ENCODE results near the gene MYO16.
"Not testable (repeated sequence)": the region's sequence is repeated elsewhere in the genome, so short reads cannot be mapped to it uniquely, and the experiment has no call there.

MYO16 gene

DNA sequence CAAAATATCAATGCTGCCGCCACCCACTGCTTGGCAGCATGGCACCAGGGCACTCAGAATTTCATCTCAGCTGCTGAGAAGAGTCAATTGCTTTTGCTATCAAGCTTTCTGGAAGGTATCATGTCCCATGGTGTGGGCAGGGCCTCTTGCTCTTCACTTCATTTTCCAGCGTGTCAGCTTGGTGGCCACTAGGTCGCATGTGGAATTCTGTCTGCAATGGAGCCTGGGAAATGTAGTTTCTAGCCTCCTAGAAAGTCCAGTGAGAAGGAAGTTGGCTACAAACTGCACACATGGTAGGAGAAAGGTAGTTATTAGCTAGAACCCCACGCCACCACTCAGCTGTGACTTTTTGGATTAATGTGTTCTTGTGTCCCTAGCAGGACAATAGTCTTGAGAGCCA is 105.3 kb downstream of the MYO16 start:
- DNase-seq = no peak
- intact Hi-C loops (cut with DNase I) = no loop called here

DNA sequence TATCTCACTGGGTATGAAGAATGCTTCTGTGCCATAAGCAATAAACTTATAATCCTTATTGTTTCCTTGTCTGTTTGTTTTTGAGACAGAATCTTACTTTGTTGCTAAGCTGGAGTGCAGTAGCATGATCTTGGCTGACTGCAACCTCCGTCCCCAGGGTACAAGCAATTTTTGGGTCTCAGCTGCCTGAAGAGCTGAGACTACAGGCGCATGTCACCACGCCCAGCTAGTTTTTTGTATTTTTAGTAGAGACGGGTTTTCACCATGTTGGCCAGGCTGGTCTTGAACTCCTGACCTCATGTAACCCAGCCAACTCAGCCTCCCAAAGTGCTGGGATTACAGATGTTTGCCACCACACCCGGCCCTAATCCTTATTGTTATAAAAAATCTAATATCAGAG is 112.5 kb downstream of the MYO16 start:
- intact Hi-C loops (cut with DNase I) = no loop called here
- no peak for DNase-seq

DNA sequence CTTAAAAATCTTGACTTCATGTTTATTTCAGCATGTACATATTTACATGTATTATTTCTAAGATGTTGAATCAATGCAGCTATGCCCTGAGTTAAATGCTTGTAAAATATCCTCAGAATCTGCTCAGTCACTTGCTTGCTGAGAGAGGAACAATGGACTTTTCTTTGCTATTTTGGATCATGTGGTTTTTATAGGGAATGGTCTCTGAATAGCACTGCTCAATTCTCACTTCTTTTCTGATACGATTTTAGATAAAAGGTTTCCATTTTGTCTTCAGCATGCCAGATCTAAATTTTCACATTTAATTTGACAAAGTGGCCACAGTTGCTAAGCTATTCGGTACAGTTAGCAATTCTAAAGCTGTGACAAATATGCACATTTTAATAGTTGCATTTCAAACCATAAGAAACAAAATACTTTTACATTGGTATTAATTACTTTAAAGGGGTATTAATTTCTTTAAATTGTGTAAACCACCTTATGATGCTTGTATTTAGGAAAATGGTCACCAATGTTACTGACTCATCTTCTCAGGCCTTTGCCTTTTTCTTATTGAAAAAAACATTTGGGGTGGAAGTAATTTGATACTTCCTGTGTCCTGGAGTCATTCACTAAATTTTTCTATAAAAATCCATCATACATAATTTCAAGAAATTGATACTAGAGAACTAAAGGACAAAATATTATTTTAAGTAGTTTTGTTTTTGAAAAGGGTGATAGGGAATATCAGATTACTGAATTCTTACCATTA is 113.5 kb downstream of the MYO16 start:
- no peak for DNase-seq
- intact Hi-C loops (cut with DNase I) = no loop called here

DNA sequence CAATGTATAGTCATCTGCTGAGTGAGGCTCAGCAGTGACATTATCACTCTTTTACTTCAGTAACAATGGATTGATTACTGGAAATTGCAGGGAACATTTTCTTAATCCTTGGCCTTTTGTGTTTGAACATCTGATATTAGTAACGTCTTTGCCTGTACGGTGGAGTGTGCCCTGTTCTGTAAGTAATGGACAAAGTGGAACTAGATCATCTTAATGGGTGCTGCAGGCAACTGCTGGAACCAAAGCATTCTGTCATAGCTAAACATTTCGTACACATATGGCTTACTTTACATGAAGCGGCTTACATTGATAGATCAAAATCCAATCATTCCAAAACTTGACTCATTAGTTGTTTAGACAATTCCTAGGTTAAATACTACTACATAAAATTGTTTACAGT is 114.1 kb downstream of the MYO16 start:
- DNase-seq = no peak
- intact Hi-C loops (cut with DNase I) = no loop called here

DNA sequence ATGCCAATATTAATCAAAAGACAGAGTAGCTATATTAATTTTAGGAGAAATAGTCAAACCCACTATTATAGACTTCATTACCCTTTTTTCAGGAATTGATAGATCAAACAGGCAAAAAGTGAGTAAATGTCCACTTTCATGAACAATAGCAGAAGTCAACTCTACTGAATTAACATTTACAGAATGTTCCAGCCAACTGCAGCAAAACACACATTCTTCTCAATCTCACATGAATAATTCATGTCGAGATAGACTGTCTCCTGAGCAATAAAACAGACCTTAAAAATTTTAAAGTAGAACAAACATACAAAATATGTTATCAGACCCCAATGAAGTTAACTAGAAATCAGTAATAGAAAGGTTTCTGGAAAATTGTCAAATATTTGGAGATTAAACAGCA is 118.4 kb downstream of the MYO16 start:
- DNase-seq = no peak

DNA sequence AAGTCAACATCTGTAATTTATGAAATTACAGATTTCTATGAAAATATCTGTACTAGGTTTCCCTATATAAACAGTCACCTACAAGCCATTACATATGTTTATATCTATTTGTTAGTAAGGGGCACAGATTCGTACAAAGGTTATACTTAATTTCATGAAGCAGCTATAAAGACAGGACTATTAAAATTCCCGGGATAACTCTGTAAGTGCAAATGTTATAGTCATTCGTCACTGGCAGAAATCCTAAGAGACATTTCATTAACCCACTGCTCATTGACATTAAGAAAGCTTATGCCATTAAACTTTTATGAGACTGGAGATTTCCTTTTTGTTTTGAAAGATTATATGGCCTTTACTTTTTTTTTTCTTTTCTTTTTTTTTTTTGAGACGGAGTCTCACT is 122.9 kb downstream of the MYO16 start:
- no peak for DNase-seq
- intact Hi-C loops (cut with DNase I) = no loop called here

More for the DNA sequence above, 118.4 kb downstream of the MYO16 start:
- intact Hi-C loops (cut with DNase I) = no loop called here

DNA sequence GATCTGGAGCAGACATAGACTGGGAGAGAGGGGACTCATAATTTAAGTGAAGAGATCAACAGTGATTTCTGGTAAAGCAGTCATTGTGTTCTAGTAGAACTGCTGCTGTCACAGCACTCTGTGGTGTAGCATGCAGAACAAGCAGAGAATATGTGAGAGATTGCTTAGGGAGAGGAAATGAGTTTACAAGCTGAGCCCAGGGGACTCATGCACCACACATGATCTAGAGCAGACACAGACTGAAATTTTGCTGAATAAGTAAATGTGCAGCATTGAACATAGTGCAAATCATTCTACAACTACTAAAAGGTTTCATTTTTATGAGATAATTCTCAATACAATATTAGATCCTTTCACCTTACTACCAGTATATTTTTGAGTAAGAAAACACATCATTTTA is 125.7 kb downstream of the MYO16 start:
- no peak for DNase-seq
- intact Hi-C loops (cut with DNase I) = no loop called here

DNA sequence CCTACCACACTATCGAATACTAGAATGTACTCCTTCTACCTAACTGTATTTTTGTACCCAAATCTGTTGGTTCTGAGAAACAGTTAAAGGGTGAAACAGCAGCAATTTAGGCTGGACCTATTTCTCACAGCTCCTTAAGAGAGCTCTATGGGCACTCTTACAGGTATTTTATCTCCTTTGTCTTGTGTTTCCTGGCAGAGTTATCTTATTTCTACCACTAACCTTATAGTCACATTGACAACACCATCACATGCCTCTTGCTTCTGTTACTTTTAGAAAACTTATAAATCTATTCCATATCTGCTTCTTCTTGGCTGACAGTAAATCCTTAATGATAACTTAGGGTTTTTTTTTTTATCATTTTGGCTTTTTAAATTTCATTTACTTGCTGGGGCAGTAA is 130.7 kb downstream of the MYO16 start:
- no peak for DNase-seq
- intact Hi-C loops (cut with DNase I) = no loop called here

DNA sequence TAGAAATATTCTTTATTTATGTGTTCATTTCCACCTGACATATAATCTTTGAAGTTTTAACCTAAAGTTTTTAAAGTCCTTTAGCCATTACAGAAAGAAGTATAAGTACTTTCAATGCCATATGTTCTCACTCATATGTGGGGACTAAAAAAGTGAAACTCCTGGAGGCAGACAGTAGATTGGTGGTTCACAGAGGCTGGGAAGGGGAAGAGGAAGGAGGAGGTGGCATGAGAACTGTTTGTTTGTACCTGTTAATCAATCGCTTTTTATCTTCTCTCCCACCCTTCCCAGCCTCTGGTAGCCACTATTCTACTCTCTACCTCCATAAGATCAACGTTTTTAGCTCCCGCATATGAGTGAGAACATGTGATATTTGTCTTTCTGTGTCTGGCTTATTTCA is 131.1 kb downstream of the MYO16 start:
- intact Hi-C loops (cut with DNase I) = no loop called here

DNA sequence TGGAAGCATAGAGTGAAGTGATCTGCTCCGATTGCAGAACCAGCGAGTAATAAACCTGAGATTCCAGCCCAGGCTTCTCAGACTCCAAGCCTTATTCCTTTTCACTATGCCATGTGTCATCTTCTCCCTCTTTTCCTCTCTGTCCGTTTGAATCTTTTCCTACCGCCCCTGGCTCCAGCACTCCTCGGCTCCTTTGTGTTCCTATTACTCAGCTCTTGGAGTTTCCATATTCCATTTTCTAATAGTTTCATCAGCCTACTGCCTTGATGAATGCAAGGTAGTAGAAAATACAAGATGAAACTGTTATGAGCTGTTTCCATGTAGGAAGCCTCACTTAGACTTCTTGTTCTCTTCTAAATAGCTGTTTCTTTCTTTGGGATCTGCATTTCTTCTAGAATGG is 138.6 kb downstream of the MYO16 start:
- intact Hi-C loops (cut with DNase I) = no loop called here
- DNase-seq = no peak

More for the DNA sequence above, 131.1 kb downstream of the MYO16 start:
- DNase-seq = no peak

DNA sequence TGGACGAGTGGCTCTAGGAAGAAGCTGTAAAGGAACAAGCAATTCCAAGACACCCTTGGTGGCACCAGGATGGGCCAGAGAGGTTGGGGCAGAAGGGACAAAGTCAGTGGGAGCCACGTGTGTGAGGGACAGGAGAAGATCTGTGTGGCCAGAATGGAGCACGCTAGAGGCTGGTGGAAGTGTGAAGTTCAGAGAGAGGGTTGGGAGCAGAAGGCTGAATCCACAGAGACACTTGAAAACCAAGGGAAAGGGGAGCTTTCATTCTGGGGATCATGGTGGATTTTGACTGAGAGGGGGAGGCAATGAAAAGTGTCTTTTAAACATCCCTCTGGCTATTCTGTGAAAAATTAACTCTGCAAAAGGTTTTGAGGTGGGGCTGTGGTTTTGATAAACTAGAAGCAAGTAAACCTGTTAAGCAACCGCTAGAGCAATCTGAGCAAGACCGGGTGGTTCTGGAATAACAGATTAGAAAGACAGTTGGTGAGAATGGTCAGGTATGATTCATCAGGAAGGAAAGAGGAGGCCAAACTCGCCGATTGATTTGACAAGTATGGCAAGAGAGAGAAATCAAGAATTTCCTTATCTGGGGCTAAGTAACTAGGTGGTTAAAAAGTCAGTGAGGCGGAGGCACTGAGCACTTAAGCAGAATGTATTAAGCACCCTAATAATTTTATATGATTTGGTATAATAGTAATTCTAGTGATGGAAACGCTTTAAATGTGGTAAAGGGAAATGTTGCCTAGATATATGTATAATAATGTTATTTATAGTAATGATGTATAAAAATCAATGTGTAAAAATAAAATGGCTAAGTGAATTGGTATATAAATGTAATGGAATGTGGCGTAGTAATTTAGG is 140.0 kb downstream of the MYO16 start:
- no peak for DNase-seq
- intact Hi-C loops (cut with DNase I) = no loop called here

DNA sequence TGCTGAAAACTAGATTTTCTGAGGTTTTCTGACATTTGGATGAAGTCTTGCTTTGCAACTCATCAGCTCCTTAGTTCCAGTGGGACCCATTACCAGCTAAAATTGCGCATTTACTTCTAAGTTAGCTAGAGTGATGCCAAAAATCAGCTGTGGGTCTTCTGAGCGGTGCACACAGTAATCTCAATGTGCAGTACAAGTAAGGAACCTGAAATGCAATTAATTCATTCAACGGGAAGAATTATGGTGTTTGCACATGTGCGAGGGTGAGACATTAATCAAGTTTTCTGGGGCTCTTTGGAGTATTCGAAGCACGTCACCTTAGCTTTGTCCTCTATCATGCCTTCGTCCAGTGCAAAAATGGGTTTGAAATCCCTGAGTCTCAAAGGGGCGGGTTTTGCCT is 146.2 kb downstream of the MYO16 start:
- intact Hi-C loops (cut with DNase I) = no loop called here
- no peak for DNase-seq

DNA sequence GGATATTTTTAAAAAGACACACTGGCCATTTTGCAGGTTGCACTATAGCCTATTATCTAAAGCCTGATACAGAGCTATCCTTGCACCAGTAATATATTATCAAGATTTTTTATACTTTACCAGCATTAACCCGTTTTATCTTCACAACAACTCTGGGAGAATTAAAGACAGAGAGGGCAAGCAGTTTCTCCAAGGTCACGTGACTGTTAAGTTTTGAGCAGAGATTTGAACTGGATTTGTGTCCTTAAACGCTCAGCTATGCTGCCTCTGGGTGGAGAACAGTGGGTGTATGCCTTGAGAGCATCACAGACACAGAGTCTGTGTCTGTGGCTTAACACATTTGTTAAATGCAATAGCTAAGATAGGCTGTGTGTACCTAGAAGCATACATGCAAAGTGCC is 147.2 kb downstream of the MYO16 start:
- intact Hi-C loops (cut with DNase I) = no loop called here
- no peak for DNase-seq

DNA sequence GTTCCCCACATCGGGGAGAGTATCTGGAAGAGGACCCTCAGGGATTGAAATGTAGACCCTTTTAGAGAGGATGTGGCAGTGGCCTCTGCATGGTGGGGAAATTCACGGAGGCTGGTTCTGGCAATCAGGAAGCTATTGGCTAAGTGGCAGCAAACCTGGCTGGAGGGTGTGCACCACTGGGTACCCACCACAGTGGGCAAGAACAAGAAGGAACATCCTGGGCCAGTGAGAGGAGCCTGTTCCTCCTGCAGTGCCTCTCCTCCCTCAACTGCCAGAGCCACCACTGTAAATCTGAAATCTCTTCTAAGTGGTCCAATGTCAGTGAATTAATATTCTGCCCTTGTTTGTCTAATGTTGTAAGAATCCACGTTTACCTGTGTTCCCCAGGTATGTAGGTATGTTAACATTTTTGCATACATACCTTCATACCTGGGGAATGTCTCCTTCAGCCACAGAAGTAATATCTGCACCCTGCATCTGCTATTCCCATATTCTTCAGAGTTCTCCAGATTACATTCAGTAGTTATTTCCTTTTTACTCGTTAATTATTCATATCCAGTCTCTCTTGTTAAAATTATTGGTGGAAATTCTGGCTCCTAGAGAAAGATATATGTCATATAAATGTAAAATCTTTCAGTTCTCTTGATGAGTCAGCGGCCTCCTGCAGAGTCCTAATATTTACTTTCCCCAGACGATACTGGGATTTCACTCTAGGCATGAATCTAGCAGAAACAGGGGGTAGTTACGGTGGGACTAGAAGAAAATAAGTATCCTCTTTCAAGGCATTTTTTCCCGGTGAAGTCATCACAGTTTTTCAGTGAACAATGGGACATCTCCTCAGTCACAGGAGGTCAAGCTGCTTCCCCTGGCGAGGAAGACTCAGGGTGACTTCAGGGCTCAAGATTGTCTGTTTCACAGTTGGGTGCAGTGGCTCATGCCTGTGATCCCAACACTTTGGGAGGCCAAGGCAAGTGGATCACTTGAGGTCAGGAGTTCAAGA is 148.3 kb downstream of the MYO16 start:
- intact Hi-C loops (cut with DNase I) = no loop called here
- no peak for DNase-seq

DNA sequence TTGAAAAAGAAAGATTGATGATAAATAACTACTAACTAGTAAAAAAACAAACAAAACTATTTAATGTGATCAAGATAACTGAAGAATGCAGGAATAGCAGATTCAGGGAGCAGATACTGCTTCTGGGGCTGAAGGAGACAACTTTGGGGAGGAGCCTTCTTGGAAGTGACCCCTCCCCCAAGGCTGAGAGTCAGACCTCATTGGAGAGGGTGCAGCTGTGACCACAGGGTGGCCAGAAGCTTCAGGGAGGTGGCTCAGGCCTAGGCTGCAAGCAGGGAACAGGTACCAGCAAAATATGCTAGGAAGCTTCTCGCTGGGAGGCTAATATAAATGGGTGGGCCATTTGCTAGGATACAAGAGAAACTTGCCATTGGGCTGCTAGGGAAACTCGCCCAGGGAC is 149.9 kb downstream of the MYO16 start:
- intact Hi-C loops (cut with DNase I) = no loop called here
- DNase-seq = no peak

DNA sequence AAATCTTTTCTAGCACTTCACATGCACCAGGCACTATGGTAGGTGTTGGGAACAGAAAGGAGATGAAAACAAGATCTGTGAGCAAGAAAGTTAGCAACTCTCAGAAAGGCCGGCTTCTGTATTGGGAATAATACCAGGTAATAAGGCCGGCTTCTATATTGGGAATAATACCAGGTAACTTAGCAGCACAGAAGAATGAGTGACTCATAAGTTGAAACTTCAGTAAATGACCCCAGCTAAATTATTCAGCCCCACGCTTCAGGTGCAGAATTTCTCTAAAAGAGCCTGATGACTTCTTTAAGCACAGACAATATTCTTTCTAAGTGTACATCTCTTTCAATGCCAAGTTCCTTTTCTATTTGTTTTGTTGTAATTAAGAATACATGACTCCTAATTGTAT is 151.3 kb downstream of the MYO16 start:
- DNase-seq = no peak
- intact Hi-C loops (cut with DNase I) = no loop called here

DNA sequence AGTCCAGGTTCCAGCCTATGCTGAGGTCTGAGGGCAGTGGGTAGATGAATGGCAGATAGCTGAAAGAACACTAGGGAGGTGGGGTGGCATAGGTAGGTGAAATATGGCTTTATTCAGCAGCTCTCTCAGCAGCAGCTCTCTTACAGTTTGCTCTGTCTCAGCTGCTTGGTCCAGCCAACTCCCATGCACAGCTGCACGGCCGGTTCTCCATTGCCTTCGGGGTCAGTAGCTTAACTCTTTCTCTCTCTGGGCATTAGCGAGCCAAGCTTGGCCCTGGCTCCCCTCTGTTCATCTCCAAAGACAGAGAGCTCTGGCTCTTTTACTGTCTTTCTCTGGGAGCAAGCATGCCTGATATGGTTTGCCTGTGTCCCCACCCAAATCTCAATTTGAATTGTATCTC is 151.9 kb downstream of the MYO16 start:
- intact Hi-C loops (cut with DNase I) = no loop called here
- no peak for DNase-seq

DNA sequence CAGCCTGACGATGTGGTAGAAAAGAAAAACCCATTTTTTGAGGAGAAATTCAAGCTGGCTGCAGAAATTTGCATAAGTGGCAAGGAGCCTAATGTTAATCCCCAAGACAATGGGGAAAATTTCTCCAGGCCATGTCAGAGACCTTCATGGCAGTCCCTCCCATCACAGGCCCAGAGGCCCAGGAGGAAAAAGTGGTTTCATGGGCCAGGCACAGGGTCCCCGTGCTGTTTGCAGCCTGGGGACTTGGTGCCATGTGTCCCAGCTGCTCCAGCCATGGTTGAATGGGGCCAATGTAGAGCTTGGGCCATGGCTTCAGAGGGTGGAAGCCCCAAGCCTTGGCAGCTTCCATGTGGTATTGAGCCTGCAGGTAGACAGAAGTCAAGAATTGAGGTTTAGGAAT is 153.1 kb downstream of the MYO16 start:
- intact Hi-C loops (cut with DNase I); DNase-seq: not testable (repeated sequence)

DNA sequence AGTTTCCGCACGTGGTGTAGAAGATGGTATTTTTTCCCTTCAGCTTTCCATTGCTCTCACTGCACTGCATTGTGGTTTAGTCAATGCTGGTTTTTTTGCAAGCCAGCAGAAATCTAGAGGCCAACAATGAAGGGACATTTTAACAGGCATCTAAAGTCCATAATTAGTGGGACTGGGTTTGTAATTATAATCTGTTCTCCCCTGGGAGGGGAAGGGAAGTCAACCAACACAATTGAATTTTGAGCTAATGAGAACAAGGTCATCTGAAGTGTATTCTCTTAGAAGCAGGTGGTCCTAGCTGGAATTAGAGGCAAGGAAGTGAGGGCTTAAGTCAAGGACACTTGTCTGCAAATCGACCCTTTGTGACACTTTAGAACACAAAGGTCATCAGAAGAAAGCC is 156.4 kb downstream of the MYO16 start:
- DNase-seq = no peak
- intact Hi-C loops (cut with DNase I) = no loop called here

DNA sequence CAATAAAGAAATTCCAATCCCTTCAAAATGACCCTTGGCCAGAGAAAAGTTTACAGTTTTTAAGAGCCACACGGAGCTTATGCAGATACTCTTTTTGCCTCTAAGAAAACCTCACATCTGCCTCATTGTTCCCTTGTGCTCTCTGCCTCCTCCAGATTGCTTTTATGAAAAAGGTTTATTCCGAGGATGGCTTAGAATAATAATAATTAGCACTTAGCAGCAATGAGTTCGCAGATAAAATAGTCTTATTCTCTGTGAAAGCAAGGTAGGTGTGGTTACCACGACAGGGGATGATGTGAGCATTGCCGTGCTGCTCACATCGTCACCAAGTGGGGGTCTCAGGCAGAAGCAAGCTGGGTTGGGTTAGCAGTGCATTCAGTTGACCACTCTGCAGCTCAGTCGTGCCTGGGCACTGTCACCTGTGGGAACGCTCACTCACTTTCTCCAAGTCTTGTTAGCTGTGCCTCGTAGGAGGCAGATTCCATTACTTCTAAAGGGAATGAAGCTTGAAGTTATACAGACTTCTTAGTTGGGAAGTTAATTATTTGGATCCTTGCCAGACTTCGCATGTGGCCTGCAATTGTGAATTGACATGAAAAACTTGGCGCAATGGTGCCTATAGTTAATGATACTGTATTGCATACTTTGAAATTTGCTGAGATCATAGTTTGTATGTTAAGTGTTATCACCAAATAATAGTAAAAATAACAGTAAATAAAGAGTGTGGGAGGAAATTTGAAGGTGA is 157.2 kb downstream of the MYO16 start:
- intact Hi-C loops (cut with DNase I) = no loop called here
- DNase-seq = no peak
